Activated CD8-positive, alpha-beta memory T cell treated with anti-CD3 and anti-CD28 coated beads, Interleukin-2, amount 50 U/mL, for 48 hours (primary cell): ENCODE data around the gene GULP1.
"Not testable (repeated sequence)": the region's sequence is repeated elsewhere in the genome, so short reads cannot be mapped to it uniquely, and the experiment has no call there.

Experiments
- DNase-seq: peaks from one replicate; pipeline ENCODE4 v3.0.0-alpha.2; 2020

The GULP1 gene

DNA sequence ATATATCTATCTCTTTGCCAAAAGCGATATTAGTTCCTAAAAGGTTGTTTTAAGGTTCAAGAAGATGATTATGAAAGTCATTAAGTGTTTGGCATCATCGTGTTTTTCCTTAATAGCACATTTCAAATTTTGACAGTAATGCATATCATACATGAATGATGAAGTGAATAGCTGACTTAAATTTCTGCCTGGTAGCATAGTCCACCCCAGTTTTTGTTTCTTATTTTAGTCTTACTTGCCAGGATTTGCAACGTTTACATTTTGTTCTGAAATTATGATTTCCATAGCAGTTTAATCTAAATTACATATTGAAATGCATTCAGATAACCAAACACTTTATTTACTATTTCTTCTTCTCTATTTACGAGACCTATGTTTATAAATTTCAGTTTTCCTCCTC, 201.1 kb downstream of the GULP1 start:
- no peak for DNase-seq

DNA sequence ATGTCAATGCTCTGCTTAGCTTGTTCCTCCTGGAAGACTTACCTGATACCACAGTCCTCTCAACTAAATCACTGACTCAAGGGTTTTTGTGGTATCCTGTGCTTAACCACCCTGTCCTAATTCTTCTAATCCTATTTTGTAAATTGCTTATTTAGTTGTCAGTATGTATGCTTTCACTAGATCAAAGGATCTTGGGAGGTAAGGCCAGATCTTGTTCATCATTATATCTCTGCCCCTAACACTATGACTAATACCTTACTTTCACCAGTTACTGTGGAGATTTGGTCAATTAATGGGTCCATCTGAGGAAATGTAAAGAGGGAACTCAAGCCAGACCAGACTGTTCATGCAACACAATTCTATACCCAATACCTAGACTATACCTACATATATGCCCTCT, 203.2 kb downstream of the GULP1 start:
- no peak for DNase-seq

DNA sequence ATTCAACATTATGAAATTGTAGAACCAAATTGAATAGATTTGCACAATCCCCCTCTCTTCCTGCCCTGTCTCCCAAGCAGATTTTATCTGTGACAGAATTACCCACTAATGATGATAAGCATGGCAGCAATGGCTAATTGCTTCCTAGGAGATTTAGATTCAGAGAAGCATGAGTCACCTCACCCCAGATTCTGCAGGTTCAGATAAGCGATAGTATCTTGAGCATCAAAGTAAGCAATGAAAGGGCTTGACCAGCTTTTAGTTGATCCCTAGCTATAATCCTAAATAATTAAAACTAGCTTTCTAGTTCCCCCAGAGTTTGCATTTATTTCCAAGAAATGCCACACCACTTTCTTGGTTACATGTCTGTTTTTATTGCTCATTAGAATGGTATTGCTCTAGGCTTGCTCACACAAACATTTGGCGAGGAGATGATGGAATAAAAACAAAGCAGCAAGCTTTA, 204.3 kb downstream of the GULP1 start:
- DNase-seq = no peak

DNA sequence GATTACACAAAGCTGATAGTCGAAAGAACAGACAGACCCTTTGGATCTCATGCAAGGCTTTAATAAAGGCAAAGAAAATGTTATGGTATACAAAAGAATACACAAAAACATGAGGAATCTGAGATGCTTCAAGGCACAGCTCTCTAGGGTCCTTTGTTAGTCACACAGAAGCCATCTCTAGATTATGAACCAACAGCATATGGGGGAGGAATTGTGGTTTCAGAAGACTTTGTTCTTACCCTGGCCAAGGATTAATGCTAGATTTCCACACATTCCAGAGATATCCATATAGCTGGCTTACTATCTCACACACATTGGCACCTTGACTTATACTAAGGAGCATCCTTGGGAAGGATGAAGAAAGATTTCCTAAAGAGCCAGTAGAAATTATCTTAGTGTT, 206.1 kb downstream of the GULP1 start:
- no peak for DNase-seq

DNA sequence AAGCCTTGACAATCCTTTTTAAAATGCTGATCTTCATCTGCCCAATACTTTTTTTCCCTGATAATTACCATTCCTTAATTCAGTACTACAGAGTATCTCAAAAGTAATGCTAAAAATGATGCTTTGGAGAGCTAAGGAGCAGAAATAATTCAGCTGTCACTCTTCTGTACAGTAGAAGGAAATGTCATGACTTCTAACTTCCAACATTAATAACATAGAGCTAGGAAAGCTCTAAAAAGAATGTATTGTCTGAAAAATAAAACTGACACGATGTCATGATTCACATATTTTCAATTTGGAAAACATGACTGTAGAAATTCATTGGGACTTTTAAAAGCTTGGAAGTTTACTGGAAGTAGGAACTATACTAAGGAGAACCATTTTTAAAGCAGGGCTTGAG, 212.3 kb downstream of the GULP1 start:
- no peak for DNase-seq

DNA sequence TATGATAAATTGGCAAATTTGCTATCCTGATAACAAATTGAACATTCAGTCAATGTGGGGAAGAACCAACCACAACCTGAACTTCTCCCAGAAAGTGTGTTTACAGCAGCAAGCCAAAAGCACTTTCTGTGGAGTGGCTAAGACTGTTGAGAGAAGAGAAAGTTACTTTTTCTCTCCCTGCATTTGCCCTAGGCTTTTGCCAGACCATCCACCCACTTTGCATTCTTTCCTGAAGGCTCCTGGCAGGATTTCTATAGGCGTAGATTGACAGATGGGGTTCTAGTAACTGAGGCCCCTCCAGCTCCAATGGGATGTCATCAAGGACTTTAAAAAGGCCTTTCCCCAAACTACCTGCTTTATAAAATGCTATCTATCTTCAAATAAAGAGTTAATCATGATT, 215.2 kb downstream of the GULP1 start:
- DNase-seq = no peak

DNA sequence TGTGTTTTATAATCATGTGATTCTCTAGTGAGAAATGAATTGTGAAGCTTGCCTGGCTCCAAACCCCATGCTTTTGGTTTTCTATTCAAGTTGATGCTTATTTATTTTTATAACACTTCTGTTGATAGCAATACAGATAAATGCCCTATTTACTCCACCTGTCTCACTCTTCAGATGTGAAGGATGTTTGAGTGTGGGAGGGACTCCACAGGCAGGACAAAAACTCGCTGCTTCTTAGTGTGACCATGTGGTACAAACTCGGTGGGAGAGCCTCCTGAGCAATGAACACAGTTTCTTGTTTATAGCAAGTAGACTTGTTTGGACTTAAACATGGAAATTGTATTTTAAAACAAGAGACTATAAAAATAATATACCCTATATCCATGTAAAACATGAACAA, 219.7 kb downstream of the GULP1 start:
- no peak for DNase-seq

DNA sequence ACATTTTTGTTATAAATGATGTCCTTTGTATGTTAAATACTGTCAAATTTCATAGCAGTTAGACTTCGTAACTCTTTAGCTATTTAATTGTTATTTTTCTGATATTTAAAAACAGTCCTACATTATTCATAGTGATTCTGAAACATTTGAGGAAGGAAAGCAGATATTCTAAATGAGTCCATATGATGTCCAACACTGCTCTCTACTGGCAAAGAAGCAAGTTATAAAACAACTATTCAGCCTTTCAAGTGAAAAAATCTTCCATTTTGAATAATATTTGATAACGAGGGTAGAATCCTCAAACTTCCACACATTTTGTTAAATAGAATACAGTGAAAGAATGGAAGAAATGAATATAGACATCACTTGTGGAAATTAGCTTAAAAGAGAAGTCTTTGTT, 220.8 kb downstream of the GULP1 start:
- DNase-seq = no peak

DNA sequence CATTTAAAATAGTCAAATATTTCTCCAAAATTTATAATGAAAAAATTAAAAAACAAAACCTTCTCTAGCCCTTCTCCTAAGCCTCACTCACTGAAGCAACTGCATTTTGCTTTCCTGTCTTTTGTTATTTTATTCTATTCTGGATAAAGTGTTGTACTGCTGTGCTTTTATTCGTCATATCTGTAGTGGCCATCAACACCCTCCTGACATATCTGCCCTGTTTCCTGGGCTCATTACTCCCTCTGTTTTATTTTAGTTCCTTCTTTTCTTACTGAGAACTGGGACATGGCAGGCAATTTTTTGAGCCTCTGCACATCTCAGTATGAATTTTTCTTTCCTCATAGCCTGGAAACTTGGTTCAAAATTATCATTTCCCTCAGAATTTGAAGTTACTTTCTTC, 224.2 kb downstream of the GULP1 start:
- no peak for DNase-seq

DNA sequence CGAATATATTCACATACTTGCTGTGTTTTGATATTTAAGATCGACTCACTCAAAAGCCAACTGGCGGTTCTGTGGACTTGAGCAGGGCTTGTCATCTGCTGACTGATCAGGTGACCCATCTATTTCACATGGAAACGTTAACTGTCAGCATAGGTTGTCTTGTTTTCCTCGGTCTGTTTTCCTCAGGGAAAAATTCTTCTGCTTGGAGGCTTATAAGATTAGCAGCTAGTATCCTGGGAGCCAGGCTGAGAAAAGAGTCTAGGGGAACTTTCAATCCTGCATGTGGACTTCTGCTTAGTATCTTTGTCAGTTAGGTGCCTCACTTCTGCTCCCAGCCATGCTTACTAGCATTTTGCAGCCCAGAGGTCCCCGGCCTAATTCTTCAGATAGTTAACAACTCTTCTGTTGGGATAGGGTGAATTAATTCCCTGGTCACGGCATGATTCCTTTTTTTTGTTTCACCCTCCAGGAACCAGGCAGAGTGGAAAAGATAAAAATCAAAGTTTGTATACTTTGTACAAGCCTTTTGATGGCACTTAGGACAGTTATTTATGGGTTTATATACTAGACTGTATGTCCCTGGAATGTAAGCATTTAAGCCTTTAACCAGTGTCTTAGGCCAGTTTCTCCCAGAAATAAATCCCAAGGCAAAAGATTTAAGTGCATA, 226.0 kb downstream of the GULP1 start:
- DNase-seq = no peak

DNA sequence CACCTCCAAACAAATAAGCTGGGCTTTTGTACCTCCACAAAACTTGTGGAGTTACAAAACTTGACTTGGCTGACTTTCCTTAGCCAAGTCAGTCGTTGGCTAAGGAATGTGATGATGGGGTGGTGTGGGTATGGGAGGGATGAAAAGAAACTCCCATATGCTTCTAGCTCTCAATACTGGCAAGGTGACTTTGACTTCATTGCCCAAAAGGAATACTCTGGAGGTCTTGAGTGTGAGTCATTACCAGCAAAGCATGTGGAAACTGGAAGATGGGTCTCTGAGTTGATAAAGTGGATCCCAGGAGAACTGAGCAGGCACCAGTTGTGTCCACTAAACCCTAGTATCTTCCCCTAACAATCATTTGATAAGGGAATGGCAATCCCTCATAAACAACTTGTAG, 226.7 kb downstream of the GULP1 start:
- no peak for DNase-seq

DNA sequence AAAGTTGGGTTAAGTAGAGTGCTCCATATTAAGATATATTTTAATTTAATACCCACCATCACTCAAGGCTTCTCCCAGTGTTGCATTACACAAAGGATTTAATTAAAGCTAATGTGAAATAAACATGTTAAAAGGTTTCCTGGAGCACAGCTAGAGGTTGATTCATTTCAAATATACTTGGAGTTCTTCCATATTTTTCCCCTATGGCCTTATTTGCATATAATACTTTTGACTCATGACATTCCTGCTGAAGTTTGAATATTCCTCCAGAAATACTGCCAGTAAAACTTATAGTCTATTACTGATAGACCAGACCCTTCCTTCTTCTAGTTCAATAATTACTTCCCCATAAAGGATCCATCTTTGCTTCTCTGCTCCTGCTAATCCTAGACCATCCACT, 227.5 kb downstream of the GULP1 start:
- no peak for DNase-seq

DNA sequence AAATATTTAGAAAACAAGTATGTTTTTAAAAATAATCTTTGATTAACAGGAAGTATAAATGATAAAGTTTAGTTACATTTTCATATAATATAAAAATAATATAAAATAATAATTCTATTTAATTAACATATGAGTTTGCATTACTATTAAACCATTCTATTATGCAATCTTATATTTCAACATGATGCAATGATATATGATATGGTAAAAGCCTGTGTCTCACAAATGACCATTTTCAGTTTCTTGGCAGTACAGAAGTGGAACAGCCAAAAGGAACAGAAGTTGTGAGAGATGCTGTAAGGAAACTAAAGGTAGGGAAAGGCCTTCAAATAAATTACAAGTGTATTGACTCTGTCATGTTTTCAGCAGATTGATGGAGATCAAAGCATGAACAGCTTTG, 230.8 kb downstream of the GULP1 start:
- no peak for DNase-seq

DNA sequence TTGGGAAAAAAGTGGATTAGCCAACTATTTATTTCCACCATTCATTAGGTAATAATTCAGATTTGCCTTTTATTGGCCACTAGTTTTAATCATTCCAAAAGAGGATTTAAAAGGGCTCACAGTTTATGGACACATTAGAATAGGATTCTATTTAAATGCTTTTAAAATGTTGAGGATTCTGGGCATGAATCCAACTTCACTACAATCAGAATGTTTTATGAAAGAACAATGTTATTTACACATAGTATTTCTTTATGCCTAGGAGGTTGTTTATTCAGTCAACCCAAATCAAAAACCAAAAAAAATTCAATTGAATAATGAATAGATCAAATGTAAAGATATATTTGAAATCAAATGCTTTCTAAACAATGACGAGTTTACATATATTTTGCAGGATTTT, 232.2 kb downstream of the GULP1 start:
- DNase-seq = no peak

DNA sequence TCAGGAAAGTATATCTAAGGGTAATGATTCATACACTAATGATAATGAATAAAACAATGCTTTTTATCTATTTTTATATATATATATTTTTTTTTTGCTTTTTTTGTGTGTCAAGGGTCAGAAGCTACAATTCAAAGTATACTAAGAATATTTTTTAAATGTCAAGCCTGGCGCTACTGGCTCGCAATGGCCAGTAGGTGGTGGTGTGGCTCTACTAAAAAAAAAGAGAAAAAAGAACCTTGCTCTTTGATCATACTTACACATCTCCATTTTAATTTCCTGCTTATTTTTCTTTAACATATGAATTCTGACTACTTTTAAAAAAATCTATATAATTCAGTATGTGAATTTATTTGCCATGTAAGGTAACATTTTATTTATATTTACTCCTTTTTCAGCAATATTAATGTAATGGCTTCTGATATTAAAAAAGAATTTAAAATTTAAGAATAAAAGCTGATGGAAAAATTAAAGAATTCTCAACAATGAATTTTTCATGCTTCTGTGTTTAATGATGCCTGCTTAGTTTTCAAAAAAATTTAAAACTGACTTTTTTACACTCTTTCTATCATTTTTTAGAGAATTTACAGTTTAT, 232.9 kb downstream of the GULP1 start:
- DNase-seq = no peak

DNA sequence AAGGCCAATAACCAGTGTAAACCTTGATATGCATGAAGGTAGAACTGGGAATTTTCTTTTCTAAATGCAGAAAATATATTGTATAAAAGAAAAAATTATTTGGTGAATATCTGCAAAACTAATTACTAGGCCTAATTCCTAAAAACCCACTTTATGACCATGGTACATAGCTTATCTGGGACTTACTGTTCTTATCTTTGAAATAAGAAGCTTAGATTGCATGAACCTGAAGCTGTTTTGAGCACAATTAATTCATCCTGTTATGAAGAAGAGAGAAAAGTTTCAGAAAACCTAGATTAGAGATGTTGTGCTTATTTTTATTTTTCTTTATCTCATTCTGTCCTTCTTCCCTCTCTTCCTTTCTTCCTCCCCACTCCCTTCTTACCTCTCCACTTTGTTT, 235.0 kb downstream of the GULP1 start:
- no peak for DNase-seq

DNA sequence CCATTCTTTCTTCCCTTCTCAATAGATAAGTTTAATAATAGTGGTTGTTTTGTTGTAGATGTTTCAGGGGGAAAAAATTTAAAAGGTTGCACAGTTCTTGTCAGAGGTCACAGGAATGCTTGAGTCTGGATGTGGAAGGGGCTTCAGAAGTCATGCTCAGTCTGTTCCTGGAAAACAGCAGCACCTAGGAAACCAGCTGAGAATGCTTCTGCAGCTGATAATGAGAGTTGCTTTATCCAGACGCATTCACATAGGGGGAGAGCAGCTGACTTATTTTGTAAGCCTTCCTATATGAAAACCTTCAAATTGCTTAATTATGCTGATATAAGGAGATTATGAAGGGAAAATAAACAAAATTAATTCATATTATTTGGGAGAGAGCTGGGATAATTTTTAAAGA, 235.5 kb downstream of the GULP1 start:
- no peak for DNase-seq

DNA sequence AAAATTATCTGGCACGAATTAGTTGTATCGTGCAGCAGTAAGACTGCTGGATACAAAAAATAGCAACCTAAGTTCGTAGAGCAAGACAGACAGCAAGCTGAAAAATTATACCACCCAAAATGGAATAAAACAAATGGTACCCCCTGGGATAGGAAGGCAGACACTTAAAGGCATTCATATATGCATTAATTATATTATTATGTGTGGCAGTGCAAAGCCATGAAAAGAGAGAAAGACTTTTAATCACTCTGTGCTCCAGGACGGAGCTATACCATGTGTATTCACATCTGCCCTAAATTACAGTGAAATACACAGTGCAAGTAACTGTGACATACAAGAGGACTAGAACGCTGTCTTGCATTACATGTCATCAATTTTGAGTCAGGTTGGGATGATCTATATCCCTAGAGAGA, 235.9 kb downstream of the GULP1 start:
- DNase-seq = no peak

DNA sequence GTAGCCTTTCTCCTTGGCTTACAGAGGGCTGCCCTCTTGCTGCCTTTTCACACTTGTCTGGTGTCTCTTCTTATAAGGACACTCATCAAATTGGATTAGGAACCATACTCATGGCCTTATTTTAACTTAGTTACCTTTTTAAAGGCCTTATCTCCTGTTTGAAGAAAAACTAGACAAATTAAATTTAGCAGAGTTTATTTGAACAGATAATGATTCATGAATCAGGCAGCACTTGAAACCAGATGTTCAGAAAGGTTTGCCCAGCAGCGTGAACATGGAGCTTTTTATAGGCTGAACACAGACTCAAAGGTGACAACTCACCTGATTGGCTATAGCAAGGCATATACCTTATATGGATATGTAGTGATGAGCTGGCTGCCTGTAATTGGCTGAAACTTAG, 238.0 kb downstream of the GULP1 start:
- no peak for DNase-seq

DNA sequence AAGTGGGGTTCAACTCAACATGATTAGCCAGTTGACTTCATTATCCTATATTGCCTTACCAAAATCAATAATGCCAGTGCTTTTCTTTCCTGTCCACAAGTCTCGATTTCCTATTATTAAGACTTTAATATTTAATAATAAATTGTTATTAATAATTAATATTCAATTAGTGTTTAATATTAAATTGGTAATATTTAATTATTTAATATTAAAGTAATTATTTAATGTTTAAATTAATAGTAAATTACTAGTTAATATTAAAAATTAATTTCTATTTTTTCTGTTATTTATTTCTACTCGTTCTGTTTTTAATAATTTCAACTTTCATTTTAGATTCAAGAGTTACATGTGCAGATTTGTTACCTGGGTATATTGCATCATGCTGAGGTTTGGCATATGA, 243.2 kb downstream of the GULP1 start:
- no peak for DNase-seq

DNA sequence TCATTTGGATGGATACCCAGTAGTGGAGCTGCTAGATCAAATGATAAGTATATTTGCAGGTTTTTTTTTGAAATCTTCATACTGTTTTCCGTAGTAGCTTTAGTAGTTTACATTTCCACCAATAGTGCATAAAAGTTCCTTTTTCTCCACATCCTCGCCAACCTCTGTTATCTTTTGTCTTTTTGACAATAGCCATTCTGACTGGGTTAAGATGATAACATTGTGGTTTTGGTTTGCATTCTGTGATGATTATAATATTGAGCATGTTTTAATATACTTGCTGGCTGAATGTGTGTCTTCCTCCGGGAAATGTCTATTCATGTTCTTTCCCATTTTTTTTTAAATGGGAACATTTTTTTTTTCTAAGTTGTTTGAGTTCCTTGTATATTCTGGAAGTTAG, 260.0 kb downstream of the GULP1 start:
- no peak for DNase-seq

DNA sequence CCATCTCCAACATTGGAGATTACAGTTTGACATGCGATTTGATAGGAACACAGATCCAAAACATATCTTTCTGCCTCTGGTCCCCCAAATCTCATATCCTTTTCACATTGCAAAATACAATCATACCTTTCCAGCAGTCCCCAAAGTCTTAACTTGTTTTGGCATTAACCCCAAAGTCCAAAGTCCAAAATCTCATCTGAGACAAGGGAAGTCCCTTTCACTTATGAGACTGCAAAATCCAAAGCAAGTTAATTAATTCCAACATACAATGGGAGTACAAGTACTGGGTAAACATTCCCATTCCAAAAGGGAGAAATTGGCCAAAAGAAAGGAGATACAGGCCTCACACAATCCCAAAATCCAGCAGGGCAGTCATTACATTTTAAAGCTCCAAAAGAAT, 265.4 kb downstream of the GULP1 start:
- DNase-seq = no peak

DNA sequence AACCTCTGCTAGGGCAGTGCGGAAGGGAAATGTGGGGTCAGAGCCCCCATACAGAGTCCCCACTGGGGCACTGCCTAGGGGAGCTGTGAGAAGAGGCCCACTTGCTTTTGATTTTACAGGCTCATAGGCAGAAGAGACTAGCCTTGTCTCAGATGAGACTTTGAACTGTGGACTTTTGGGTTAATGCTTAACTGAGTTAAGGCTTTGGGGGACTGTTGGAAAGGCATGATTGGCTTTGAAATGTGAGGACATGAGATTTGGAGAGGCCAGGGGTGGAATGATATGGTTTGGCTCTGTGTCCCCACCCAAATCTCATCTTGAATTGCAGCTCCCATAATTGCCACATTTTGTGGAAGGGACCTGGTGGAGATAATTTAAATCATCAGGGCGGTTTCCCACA, 267.8 kb downstream of the GULP1 start:
- not testable (repeated sequence) for DNase-seq

DNA sequence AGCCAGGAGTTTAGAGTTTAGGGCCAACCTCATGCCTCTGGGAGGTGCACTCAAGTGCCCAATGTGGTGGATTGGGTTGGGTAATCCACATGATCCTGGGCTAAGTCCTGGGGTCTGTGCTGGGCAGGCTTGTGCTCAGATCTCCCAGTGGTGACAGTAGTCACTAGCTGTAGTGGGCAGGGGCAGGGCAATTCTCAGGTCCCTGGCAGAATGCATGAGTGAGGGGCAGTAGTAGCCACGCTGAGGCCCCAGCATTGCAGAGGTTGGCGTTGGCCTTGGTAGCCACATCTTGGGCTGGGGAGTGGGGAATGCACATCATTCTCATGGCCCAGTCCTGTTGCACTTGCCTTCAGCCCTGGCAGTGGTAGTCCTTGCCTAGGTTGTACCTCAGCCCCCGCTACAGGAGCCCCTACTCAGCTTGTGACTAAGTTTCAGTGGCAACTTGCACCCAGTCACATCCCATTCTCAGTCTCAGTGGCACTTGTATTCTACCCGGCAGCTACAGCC, 269.9 kb downstream of the GULP1 start:
- no peak for DNase-seq
